Esophagus squamous epithelium (tissue), 4 donors: ENCODE data around the gene OBI1.

ENCODE experiments used
- POLR2A ChIP-seq, 4 donors: fragments of 450-650 bp; IDR thresholded peaks; one replicate each; pipeline ENCODE4 v1.6.1; 2017; ENCODE audit warnings: antibody characterized with exemption in 4 of 4, mild to moderate bottlenecking in 4 of 4, moderate library complexity in 3 of 4
- TF ChIP-seq, protein P1 (sequence below), 6 experiments: fragments of 450-650 bp in 4 of 6; fragments of 200-600 bp in 2 of 6; sonication (generic) in 2 of 6; IDR thresholded peaks; one replicate each; pipeline ENCODE4 v1.5.1; 2016 to 2019; ENCODE audit warnings: antibody characterized with exemption in 6 of 6, mild to moderate bottlenecking in 4 of 6, moderate library complexity in 4 of 6

DNA sequence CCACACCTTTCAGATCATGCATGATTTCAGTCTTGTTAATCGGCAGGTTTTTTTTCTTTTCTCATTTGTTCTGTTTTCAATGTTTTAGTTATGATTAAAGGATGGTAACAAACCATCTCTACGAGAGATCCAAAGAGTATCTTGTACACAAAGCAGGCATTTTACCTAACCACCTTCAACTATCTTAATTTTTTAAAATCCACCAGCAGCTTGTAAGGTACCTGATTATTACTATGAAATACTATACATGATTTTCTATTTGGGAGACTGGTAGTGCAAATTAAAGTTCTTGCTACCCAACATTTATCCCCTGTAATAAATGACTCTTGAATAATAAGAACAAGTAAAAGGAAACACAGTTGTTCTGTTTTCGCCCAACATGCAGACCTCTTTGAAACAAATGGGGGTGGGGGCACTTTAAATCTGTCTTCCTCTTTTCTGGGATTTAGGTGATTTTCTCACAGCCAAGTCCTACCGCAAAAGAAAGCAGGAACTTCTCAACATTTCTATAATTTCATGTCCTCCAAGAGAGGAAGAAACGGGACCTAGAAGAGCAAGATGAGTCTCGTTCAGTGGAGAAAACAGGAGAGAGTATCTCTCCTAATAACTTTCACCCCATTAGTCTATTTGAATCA lies 59.2 kb downstream of the OBI1 start:
- TF ChIP-seq, protein P1, sequence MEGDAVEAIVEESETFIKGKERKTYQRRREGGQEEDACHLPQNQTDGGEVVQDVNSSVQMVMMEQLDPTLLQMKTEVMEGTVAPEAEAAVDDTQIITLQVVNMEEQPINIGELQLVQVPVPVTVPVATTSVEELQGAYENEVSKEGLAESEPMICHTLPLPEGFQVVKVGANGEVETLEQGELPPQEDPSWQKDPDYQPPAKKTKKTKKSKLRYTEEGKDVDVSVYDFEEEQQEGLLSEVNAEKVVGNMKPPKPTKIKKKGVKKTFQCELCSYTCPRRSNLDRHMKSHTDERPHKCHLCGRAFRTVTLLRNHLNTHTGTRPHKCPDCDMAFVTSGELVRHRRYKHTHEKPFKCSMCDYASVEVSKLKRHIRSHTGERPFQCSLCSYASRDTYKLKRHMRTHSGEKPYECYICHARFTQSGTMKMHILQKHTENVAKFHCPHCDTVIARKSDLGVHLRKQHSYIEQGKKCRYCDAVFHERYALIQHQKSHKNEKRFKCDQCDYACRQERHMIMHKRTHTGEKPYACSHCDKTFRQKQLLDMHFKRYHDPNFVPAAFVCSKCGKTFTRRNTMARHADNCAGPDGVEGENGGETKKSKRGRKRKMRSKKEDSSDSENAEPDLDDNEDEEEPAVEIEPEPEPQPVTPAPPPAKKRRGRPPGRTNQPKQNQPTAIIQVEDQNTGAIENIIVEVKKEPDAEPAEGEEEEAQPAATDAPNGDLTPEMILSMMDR (IDR thresholded peaks at IDR 0.05), result no peak
- no peak for TF ChIP-seq POLR2A (IDR thresholded peaks at IDR 0.05)
